Caco-2 (cell line): ENCODE data around the gene ELFN1. TPM values are rescaled to one million over a fixed set of nuclear protein-coding genes. Genes with fewer than 3 reads are reported as not detected.

ENCODE experiments used
- BruUV-seq: library from RNA; stranded (reverse); fragments of 400-500 nt; replicated peaks from 2 replicates; lab custom pipeline; 2021; lab: Mats Ljungman, UMichigan
- CTCF ChIA-PET: fragments of 300-600 bp; sonication (Branson Sonifier 250); formaldehyde crosslinking; loops from one replicate; lab custom pipeline; 2022; ENCODE audit warnings: antibody characterized with exemption; lab: Charles Lee
- POLR2A ChIA-PET: fragments of 300-600 bp; sonication (Branson Sonifier 250); formaldehyde crosslinking; loops from one replicate; lab custom pipeline; 2022; ENCODE audit warnings: antibody characterized with exemption; lab: Charles Lee
- DNase-seq, 2 experiments: peaks; one replicate each; pipeline versions ENCODE4 v3.0.0 to v3.0.0-alpha.2; 2020 to 2022
- H3K27me3 ChIP-seq: replicated peaks from 2 replicates; pipeline ENCODE4 v1.6.0; 2011; ENCODE audit warnings: low read length; ENCODE audit not compliant: control insufficient read depth, insufficient read depth
- H3K36me3 ChIP-seq: 2 replicates; pipeline ENCODE4 v1.5.1; 2011; ENCODE audit warnings: low read length; ENCODE audit not compliant: control insufficient read depth, insufficient read depth
- H3K4me1 ChIP-seq: fragments of 250-450 bp; sonication (Bioruptor Pico); 2 replicates; pipeline ENCODE4 v1.5.1; 2020; ENCODE audit warnings: mild to moderate bottlenecking
- H3K4me3 ChIP-seq: 2 replicates; pipeline ENCODE4 v1.5.1; 2011; ENCODE audit warnings: low read depth, mild to moderate bottlenecking, control low read depth, low read length
- H3K9me3 ChIP-seq: fragments of 250-450 bp; sonication (Bioruptor Pico); 2 replicates; pipeline ENCODE4 v1.5.1; 2020; ENCODE audit warnings: mild to moderate bottlenecking, moderate library complexity
- H3K27ac Mint-ChIP-seq: one replicate; pipeline ENCODE4 v1.8.0; 2022; ENCODE audit warnings: mixed read lengths; ENCODE audit not compliant: unreplicated experiment
- H3K27me3 Mint-ChIP-seq: one replicate; pipeline ENCODE4 v1.8.0; 2022; ENCODE audit warnings: mixed read lengths; ENCODE audit not compliant: insufficient read depth, unreplicated experiment
- H3K36me3 Mint-ChIP-seq: one replicate; pipeline ENCODE4 v1.8.0; 2022; ENCODE audit warnings: mild to moderate bottlenecking, mixed read lengths; ENCODE audit not compliant: insufficient read depth, unreplicated experiment
- H3K4me1 Mint-ChIP-seq: one replicate; pipeline ENCODE4 v1.8.0; 2022; ENCODE audit warnings: low read depth, mixed read lengths; ENCODE audit not compliant: unreplicated experiment
- H3K4me3 Mint-ChIP-seq: one replicate; pipeline ENCODE4 v1.8.0; 2022; ENCODE audit warnings: mild to moderate bottlenecking, moderate library complexity, mixed read lengths; ENCODE audit not compliant: unreplicated experiment
- H3K9me3 Mint-ChIP-seq: one replicate; pipeline ENCODE4 v1.8.0; 2022; ENCODE audit warnings: mixed read lengths; ENCODE audit not compliant: unreplicated experiment
- intact Hi-C: fragments of 100-400 bp; cut with micrococcal nuclease; formaldehyde crosslinking; loops from one replicate; pipeline ENCODE4 v1.10.0; 2022; ENCODE audit not compliant: unreplicated experiment
- total RNA-seq: library from RNA; stranded (reverse); gene quantifications from 2 replicates; pipeline ENCODE4 v1.2.3, GENCODE V29; 2022
- TF ChIP-seq, protein P1 (sequence below), 2 experiments: fragments of 200-600 bp in 1 of 2; IDR thresholded peaks; 1 replicate in 1 of 2; 2 replicates in 1 of 2; pipeline versions ENCODE4 v1.5.1 to v1.8.0; 2011 to 2022; ENCODE audit warnings: antibody characterized with exemption in 1 of 2, control low read depth in 1 of 2, inconsistent platforms in 1 of 2, low read depth in 1 of 2, low read length in 1 of 2, mild to moderate bottlenecking in 1 of 2, moderate library complexity in 1 of 2; ENCODE audit not compliant: insufficient read depth in 1 of 2, severe bottlenecking in 1 of 2, unreplicated experiment in 1 of 2

Gene ELFN1
- total RNA-seq, 1 experiment from 2014 or later = 2.3 TPM

DNA sequence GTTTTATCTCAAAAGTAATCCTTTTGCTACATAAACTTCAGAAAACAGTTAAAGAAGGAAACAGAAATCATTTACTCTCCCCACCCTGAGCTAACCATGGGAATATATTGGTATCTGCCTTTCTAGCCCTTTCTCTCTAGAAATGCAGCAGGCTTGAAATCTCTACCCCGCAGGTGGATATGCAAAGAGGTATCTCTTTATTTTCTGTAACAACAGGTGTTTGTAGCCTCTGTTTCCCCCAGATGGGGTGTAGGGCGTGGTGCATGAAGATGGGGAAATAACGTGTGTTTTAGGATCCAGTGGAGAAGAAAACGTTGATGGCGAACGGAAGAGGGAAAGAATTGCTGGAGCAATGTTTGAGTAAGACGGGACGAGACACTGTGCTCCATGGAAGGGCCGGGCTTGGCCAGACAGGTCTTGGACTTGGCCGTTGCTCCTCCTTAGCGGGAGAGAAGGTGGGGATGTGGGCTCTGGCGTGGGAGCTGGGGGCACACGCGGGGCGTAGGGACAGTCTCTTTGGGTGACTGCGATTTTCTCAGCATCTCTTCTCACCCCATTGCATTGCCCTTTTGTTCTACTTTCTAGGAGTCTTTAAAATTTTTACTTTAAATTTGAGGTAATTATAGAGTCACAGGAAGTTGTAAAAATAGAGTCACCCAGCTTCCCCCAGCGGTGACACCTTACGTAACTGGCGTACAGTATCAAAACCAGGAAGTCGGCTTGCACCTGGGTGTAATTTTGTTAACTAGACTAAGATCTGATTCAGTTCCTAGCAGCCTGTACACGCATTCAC, 82.9 kb downstream of the ELFN1 start:
- no peaks in the 10 kb centered on the region for H3K36me3 Mint-ChIP-seq
- no peak overlapping the region for H3K27ac Mint-ChIP-seq
- intact Hi-C loops = no loop called here
- peaks cover 7% of the 10 kb centered on the region; the same call in 1 of the 2 replicates for H3K4me1 ChIP-seq
- TF ChIP-seq, protein P1, sequence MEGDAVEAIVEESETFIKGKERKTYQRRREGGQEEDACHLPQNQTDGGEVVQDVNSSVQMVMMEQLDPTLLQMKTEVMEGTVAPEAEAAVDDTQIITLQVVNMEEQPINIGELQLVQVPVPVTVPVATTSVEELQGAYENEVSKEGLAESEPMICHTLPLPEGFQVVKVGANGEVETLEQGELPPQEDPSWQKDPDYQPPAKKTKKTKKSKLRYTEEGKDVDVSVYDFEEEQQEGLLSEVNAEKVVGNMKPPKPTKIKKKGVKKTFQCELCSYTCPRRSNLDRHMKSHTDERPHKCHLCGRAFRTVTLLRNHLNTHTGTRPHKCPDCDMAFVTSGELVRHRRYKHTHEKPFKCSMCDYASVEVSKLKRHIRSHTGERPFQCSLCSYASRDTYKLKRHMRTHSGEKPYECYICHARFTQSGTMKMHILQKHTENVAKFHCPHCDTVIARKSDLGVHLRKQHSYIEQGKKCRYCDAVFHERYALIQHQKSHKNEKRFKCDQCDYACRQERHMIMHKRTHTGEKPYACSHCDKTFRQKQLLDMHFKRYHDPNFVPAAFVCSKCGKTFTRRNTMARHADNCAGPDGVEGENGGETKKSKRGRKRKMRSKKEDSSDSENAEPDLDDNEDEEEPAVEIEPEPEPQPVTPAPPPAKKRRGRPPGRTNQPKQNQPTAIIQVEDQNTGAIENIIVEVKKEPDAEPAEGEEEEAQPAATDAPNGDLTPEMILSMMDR (IDR thresholded peaks at IDR 0.05; ENCODE audit: insufficient read depth in 1 of 2, low read depth in 1 of 2, low read length in 1 of 2, severe bottlenecking in 1 of 2, unreplicated experiment in 1 of 2) = no peak
- no TSS peak for BruUV-seq
- no peak overlapping the region for H3K4me3 ChIP-seq
- H3K9me3 Mint-ChIP-seq = no peaks in the 10 kb centered on the region
- H3K9me3 ChIP-seq = no peaks in the 10 kb centered on the region
- DNase-seq = no peak
- no peaks in the 10 kb centered on the region for H3K27me3 ChIP-seq
- H3K27me3 Mint-ChIP-seq = no peaks in the 10 kb centered on the region
- no peaks in the 10 kb centered on the region for H3K4me1 Mint-ChIP-seq
- no peaks in the 10 kb centered on the region for H3K36me3 ChIP-seq
- no peak overlapping the region for H3K4me3 Mint-ChIP-seq
- ChIA-PET CTCF (interaction anchor here (0.6 kb wide), 1 partner anchor 800 kb away, joined by 3 read pairs; no protein-coding TSS in a partner anchor), POLR2A (no interaction called here)

DNA sequence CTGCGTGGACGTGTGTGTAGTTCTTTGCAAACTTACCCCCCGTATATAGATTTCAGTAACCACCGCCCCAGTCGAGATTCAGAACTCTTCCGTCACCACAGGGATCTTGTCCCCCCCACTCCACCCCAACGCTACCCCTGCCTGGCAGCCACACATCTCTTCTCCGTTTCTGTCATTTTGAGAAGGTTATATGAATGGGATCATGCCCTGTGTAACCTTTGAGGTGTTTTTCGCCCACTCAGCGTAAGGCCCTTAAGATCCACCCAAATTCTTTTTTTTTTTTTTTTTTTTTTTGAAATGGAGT, 83.4 kb downstream of the ELFN1 start:
- no TSS peak for BruUV-seq
- Mint-ChIP-seq H3K27ac (no peak overlapping the region), H3K27me3 (no peaks in the 10 kb centered on the region), H3K4me3 (no peak overlapping the region), H3K36me3 (no peaks in the 10 kb centered on the region), H3K9me3 (no peaks in the 10 kb centered on the region), H3K4me1 (no peaks in the 10 kb centered on the region)
- Histone ChIP-seq H3K27me3 (no peaks in the 10 kb centered on the region), H3K4me1 (peaks cover 7% of the 10 kb centered on the region; the same call in 1 of the 2 replicates), H3K4me3 (no peak overlapping the region), H3K36me3 (no peaks in the 10 kb centered on the region), H3K9me3 (no peaks in the 10 kb centered on the region)
- POLR2A ChIA-PET = no interaction called here
- CTCF ChIA-PET = no interaction called here
- DNase-seq = no peak
- TF ChIP-seq, protein P1 (IDR thresholded peaks at IDR 0.05; ENCODE audit: insufficient read depth in 1 of 2, low read depth in 1 of 2, low read length in 1 of 2, severe bottlenecking in 1 of 2, unreplicated experiment in 1 of 2) = no peak
- intact Hi-C loops = no loop called here

DNA sequence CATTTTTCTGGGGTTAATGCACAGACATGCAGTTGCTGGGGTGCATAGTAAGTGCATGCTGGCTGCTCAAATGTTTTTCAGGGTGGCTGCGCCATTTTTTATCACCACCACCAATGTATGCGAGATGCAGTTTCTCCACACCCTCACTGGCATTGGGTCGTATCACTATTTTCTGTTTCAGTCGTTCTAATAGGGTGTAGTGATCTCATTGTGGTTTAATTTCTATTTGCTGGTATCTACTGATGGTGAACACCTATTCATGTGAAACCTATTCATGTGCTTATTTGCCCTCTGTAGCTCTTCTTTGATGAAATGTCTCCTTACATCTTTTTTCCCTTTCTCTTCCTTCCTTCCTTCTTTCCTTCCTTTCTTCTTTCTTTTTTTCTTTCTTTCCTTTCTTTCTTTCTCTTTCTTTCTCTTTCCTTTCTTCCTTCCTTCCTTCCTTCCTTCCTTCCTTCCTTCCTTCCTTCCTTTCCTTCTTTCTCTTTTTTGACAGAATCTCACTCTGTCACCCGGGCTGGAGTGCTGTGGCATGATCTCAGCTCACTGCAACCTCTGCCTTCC, 84.3 kb downstream of the ELFN1 start:
- no peaks in the 10 kb centered on the region for H3K9me3 Mint-ChIP-seq
- Histone ChIP-seq H3K9me3 (no peaks in the 10 kb centered on the region), H3K27me3 (no peaks in the 10 kb centered on the region), H3K4me3 (no peak overlapping the region), H3K36me3 (no peaks in the 10 kb centered on the region), H3K4me1 (peaks cover 7% of the 10 kb centered on the region; the same call in 1 of the 2 replicates)
- H3K36me3 Mint-ChIP-seq = no peaks in the 10 kb centered on the region
- CTCF ChIA-PET = no interaction called here
- no TSS peak for BruUV-seq
- H3K27ac Mint-ChIP-seq = no peak overlapping the region
- TF ChIP-seq, protein P1 (IDR thresholded peaks at IDR 0.05; ENCODE audit: insufficient read depth in 1 of 2, low read depth in 1 of 2, low read length in 1 of 2, severe bottlenecking in 1 of 2, unreplicated experiment in 1 of 2) = no peak
- DNase-seq = no peak
- intact Hi-C loops = no loop called here
- POLR2A ChIA-PET = no interaction called here
- no peaks in the 10 kb centered on the region for H3K27me3 Mint-ChIP-seq
- no peaks in the 10 kb centered on the region for H3K4me1 Mint-ChIP-seq
- no peak overlapping the region for H3K4me3 Mint-ChIP-seq
